ENCODE measurements around the gene CAMK1D. TPM values are rescaled to one million over a fixed set of nuclear protein-coding genes. Genes with fewer than 3 reads are reported as not detected.

Gene CAMK1D
- total RNA-seq, 1 donor from 2014 or later: 2.3 TPM

- Histone ChIP-seq H3K36me3 (ENCODE audit: control insufficient read depth, insufficient read depth, low read length) (no peaks in the 10 kb centered on the region), H3K27me3 (ENCODE audit: control insufficient read depth, insufficient read depth, low read length) (no peaks in the 10 kb centered on the region), H3K4me3 (ENCODE audit: low read depth, low read length) (no peak overlapping the region)
- no peak for TF ChIP-seq CTCF (IDR thresholded peaks at IDR 0.05; ENCODE audit: insufficient read depth, low read length, poor library complexity, severe bottlenecking)
- DNase-seq (ENCODE audit: low read depth): peak; percentile 41
Observed at GRCh38 chr10:12768156-12769100, 419.1 kb downstream of the CAMK1D start.

GRCh38 chr10:12769323-12770044 is 420.1 kb downstream of the CAMK1D start:
- no peaks in the 10 kb centered on the region for H3K36me3 ChIP-seq (ENCODE audit: control insufficient read depth, insufficient read depth, low read length)
- no peak for DNase-seq (ENCODE audit: low read depth)
- H3K4me3 ChIP-seq (ENCODE audit: low read depth, low read length): no peak overlapping the region
- H3K27me3 ChIP-seq (ENCODE audit: control insufficient read depth, insufficient read depth, low read length): no peaks in the 10 kb centered on the region
- TF ChIP-seq CTCF (IDR thresholded peaks at IDR 0.05; ENCODE audit: insufficient read depth, low read length, poor library complexity, severe bottlenecking): no peak

GRCh38 chr10:12771981-12772760 is 422.8 kb downstream of the CAMK1D start:
- no peak overlapping the region for H3K4me3 ChIP-seq (ENCODE audit: low read depth, low read length)
- TF ChIP-seq CTCF (IDR thresholded peaks at IDR 0.05; ENCODE audit: insufficient read depth, low read length, poor library complexity, severe bottlenecking): no peak
- no peak for DNase-seq (ENCODE audit: low read depth)
- H3K36me3 ChIP-seq (ENCODE audit: control insufficient read depth, insufficient read depth, low read length): no peaks in the 10 kb centered on the region
- H3K27me3 ChIP-seq (ENCODE audit: control insufficient read depth, insufficient read depth, low read length): no peaks in the 10 kb centered on the region

- H3K27me3 ChIP-seq (ENCODE audit: control insufficient read depth, insufficient read depth, low read length): no peaks in the 10 kb centered on the region
- DNase-seq (ENCODE audit: low read depth): no peak
- TF ChIP-seq CTCF (IDR thresholded peaks at IDR 0.05; ENCODE audit: insufficient read depth, low read length, poor library complexity, severe bottlenecking): no peak
- no peaks in the 10 kb centered on the region for H3K36me3 ChIP-seq (ENCODE audit: control insufficient read depth, insufficient read depth, low read length)
- no peak overlapping the region for H3K4me3 ChIP-seq (ENCODE audit: low read depth, low read length)
Observed at GRCh38 chr10:12772797-12773587, 423.6 kb downstream of the CAMK1D start.

- H3K27me3 ChIP-seq (ENCODE audit: control insufficient read depth, insufficient read depth, low read length): no peaks in the 10 kb centered on the region
- no peaks in the 10 kb centered on the region for H3K36me3 ChIP-seq (ENCODE audit: control insufficient read depth, insufficient read depth, low read length)
- no peak overlapping the region for H3K4me3 ChIP-seq (ENCODE audit: low read depth, low read length)
- TF ChIP-seq CTCF (IDR thresholded peaks at IDR 0.05; ENCODE audit: insufficient read depth, low read length, poor library complexity, severe bottlenecking): no peak
- DNase-seq (ENCODE audit: low read depth): no peak
Observed at GRCh38 chr10:12774204-12774894, 425.0 kb downstream of the CAMK1D start.

All from kidney epithelial cell (primary cell).